HEK293T (cell line): ENCODE data around the gene MX2.

ENCODE experiments used
- SP1 ChIP-seq: fragments of 450-650 bp; IDR thresholded peaks from 2 replicates; pipeline ENCODE4 v1.6.1; 2017
- SUZ12 ChIP-seq: fragments of 450-650 bp; IDR thresholded peaks from 2 replicates; pipeline ENCODE4 v1.6.1; 2016; ENCODE audit warnings: mild to moderate bottlenecking

DNA sequence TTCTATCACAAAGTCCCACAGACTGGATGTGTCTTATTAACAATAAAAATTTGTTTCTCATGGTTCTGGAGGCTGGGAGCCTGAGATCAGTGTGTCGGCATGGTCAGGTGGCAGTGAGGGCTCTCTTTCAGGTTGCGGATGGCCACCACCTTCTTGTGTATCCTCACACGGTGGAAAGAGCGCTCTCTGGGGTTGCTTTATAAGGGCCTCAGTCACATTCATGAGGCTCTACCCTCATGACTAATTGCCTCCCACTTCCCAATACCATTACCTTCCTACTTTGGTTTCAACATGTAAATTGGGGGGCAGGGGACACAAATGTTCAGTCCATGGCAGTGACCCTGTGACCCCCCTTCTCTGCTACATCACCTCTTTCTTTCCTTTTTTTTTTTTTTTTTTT, 43.5 kb downstream of the MX2 start:
- no peak for TF ChIP-seq SUZ12
- no peak for TF ChIP-seq SP1
